Activated CD8-positive, alpha-beta memory T cell treated with anti-CD3 and anti-CD28 coated beads, Interleukin-2, amount 50 U/mL, for 24 hours (primary cell): ENCODE measurements around the gene S100A6.
"Not testable (repeated sequence)": the region's sequence is repeated elsewhere in the genome, so short reads cannot be mapped to it uniquely, and the experiment has no call there.

Experiments
- DNase-seq: peaks from one replicate; pipeline ENCODE4 v3.0.0-alpha.2; 2020; ENCODE audit errors: extremely low read depth

The S100A6 gene

DNA sequence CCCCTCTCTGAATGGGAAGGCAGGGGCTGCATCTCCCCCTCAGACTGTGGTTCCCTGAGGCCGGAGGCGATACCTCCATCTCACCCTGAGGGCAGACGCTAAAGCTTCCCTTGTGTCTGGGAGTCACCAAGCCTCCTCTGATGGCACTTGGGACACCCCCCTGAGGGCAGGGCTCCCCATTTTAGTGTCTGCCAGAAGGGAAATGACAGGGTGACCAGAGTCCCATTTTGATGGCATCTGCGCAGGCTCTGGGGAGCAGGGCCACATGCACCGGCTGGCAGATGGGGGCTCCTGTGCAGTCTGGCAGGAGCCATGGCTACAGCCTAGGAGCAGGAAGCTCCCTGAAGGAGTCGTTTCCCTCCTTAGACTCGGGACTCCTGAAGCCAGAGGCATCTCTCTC, 28.2 kb upstream of the S100A6 start:
- no peak for DNase-seq

DNA sequence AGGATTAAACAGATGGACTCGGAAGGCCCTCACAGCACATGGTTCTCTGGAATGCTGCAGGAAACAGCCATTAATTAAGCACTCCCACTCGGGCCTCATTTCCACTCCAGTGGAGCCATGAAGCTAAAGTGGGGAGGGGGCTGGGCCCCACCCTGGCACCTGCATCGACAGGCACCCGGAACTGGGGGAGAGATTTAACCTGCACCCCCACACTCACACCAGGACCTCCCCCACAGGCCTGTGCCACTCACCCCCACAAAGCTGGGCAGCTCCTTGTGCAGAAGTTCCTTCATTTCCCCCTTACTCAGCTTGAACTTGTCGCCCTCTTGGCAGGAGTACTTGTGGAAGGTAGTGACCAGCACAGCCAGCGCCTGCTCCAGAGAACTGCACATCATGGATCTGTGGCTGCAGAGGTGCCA, 27.7 kb upstream of the S100A6 start:
- no peak for DNase-seq

DNA sequence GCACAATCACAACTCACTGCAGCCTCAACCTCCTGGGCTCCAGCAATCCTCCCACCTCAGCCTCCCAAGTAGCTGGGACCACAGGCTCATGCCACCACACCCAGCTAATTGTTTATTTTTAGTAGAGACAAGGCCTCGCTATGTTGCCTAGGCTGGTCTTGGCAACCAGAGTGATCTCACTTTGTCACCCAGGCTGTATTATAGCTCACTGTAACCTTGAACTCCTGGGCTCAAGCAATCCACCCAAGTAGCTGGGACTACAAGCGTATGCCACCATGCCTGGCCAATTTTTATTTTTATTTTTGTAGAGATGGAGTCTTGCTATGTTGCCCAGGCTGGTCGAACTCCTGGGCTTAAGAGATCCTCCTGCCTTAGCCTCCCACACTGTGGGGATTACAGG, 26.2 kb upstream of the S100A6 start:
- not testable (repeated sequence) for DNase-seq

DNA sequence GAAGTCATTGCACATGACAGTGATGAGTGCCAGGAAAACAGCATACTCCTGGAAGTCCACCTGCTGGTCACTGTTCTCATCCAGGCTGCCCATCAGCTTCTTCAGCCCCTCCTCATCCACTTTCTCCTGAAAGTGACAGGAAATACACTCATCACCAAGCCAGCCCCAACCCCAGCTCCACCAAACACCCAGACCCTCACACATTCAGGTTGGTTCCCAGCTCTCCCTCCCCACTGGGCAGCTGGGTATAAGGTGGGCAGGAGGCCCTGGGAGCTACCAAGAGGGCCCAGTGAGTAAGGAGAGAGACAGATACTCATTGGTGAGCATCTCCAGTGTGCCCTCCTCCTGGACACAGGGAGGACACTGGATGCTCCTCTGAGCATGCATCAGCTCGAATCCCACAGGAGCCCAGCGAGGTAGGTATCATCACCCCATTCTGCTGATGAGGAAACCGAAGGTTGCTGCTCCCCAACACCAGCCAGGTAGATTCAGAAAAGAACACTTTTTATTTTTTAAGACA, 25.7 kb upstream of the S100A6 start:
- DNase-seq = no peak

DNA sequence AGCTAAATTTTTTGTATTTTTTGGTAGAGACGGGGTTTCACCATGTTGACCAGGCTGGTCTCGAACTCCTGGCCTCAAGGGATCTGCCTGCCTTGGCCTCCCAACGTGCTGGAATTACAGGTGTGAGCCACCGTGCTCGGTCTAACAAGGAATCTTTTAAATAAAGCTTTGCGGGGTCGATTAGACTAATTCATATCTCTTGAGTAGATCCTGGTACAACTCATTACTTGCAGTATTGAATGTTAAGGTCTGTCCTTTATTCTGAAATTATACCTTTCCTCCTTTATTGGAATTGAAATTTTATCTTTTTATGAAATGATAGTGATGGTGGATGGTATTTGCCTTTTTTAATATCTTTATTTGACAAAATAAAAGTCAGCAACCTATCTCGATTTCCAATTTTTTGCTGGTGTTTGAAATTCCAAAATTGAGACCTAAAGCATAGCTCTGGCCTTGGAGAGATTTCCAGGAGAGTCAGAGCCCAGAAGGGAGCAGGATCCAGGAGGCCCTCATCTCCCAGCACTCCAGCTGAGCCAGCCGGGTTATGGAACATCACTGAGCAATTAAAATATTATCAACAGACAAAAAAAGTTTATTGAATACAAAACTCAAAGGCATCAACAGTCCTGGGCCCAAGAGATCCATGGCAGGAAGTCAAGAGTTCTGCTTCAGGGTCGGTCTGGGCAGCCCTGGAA, 25.1 kb upstream of the S100A6 start:
- no peak for DNase-seq

DNA sequence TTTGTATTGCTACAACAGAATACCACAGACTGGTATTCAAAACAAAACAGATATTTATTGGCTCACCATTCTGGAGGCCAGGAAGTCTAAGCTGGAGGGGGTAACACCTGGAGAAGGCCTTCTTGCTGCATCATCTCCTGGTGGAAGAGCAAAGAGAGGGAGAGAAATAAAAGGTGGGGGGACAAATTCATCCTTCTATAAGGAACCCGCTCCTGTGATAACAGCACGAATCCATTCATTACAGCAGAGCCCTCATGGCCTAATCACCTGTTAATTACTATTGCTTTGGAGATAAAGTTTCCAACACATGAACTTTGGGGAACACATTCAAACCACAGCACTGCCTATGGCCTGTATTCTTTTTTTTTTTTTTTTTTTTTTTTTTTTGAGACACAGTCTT, 24.4 kb upstream of the S100A6 start:
- DNase-seq = no peak

DNA sequence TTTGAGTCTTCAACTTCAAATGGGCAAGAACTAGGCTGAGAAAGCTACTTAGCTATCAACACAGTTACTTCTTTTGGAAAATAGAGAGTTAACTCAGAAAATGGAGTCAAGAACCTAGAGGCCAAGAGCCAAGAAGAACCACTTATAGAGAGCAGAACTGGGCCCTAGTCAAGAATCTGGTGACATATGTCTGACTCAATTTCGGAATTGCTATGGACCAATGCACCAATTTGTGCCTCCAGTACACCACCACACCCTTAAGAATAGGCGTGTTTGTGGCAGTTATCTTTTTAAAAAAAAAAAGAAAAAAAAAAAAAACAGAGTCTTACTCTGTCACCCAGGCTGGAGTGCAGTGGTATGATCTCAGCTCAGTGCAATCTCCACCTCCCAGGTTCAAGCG, 22.1 kb upstream of the S100A6 start:
- DNase-seq = no peak

DNA sequence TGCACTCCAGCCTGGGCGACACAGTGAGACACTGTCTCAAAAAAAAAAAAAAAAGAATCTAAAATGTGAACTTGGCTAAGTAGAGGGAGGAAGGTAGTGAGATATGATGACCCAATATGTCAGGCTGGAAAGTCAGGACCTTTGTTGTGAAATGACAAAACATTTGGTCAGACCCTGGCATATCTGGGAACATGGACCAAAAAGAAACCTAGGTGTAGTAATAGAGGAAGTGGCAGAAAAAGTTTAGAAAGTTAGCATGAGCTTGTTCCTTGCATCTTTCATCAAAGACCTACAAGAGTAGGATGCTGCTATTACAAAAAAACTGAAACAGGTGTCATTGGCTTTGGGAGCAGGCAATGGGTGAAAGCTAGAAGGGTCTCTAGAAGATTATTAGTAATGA, 20.6 kb upstream of the S100A6 start:
- DNase-seq = no peak

DNA sequence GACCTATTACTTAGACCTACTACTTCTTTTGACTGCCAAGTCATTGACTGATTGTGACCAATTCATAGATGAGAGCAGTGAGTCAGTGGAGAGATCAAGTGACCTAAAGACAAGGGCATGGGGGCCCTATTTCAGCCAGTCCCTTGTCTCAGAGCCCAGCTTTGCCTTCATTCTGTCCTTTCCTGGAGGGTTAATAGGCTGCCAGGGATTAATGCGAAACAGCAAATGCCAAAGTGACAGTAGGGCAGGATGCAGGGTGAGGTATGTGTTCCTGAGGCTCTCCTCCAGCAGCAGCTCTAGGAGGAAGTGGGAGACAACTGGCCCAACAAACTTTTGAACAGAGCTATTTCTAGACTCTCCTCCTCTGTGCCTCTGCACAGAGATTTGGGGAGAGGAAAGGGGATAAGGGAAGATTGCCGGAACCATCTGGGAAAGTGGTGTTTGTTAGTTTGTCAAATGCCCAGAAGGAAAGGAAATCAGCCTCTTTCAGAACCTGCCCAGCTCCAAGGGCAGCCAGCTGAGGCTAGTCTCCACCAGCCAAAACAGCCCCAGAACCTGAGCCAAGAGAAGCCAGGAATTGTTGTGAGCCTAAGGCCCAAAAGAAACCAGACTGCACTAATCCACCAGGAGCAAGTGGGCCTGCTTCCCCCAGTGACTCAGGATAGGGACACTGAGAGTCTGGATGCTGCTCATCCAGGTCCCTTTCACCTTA, 18.2 kb upstream of the S100A6 start:
- no peak for DNase-seq

DNA sequence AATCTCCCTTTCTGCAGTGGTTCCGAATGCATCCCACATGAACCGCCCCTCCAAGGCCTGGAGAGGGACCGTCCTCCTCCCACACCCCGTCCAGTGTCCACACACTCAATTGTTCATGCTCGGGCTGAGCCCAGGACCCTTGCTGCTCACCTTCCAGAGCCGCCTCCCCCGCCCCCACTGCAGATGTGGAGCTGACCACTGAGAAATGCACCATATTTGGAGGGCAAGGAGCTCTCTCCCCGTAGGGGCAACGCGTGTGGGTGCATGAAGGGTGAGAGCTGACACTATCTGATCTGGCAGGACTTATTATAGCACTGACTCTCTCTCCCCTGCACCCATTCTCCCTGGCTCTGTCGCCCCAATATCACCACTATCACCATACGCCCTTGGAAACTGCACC, 17.3 kb upstream of the S100A6 start:
- no peak for DNase-seq

DNA sequence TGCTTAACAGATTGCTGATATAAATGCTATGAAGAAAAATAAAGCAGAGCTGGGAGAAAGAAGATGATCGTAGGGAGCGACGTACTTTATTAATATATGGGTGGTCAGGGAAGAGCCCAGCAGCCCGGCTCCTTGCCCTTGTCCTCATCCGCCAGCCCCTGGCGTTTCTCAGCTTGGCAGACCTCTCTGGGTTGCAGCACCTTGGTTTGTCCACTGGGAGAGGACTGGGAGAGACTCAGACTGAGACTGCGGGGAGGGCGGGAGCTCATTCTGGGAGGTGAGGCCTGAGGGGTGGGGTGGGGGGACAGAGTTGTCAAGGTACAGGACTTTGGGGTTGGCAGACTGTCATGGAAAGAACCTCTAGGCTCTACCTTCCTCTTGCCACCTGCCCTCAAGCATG, 16.5 kb upstream of the S100A6 start:
- no peak for DNase-seq

DNA sequence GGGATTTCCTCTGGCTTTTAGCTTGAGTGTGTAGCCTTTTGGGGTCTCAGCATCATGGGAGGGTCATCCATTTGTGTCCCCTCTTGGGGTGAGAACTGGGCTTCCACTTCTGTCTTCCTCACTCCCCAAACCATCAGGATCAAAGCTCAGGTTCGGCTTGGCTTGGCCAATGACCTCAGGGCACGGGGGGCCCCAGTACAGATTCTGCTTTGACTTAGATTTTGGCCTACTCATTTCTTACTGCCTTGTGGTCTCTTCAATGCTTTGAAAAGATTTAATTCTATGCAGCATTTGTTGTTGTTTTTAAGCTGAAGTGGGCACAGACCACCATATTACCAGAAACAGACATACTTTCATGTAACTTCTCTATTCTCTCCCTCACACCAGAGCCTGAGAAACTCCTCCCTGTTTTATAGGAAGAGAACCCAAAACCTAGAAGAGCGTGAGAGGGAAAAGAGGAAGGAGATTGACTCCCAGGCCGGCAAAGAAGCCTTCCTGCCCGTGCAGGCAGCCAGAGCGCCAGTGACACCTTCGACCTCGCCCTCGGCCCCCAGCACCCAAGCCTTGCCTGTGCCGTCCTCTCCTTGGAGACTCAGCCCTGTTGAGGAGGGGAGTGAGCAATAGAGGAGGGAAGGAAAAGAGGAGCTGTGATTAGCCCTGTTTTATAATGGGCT, 15.2 kb upstream of the S100A6 start:
- no peak for DNase-seq

DNA sequence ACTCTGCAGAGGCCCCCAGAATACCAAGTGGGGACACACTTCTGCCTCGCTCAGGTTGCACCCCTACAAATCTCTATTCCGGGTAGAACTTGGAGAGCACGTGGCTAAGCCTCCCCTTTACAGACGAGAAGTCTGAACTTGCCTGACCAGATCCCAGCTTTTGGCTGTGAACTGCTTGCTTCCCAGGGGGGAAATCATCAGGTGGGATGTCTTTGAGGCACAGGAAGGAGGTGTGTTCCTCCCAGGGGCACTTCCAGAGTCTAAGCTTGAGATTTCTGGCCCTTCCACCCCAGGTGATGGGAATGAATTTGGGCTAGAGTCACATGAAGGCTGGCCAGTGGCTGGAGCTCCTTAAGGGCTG, 14.6 kb upstream of the S100A6 start:
- no peak for DNase-seq

DNA sequence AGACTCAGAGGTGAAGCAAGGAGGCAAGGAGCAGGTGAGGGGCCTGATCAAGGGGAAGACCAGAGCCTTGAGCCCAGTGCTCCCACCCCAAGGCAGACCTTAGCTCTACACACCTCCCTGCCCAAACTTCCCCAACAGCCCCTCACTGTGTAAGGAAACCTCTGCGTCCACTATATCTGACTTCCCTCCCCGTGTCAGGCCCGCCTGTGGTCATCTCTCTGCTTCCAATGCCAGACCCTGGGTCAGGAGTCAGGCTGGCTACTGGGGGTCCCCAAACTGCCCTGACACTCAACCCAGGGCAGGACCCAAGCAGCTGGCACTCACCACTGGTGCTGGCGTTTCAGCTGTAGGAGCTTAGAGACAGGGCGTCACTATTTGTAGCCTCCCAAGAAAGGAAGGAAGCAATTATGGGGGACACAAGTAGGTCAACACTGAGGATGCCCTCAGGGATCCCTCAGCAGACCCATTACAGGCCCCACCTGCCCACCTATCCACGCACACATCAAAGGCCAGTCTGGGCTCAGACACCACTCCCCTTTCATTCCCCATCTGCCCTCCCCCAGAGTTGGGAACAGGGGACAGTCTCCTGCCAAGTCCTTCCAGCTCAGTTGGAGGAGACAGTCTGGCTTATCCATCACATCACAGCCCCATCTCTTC, 14.1 kb upstream of the S100A6 start:
- no peak for DNase-seq

DNA sequence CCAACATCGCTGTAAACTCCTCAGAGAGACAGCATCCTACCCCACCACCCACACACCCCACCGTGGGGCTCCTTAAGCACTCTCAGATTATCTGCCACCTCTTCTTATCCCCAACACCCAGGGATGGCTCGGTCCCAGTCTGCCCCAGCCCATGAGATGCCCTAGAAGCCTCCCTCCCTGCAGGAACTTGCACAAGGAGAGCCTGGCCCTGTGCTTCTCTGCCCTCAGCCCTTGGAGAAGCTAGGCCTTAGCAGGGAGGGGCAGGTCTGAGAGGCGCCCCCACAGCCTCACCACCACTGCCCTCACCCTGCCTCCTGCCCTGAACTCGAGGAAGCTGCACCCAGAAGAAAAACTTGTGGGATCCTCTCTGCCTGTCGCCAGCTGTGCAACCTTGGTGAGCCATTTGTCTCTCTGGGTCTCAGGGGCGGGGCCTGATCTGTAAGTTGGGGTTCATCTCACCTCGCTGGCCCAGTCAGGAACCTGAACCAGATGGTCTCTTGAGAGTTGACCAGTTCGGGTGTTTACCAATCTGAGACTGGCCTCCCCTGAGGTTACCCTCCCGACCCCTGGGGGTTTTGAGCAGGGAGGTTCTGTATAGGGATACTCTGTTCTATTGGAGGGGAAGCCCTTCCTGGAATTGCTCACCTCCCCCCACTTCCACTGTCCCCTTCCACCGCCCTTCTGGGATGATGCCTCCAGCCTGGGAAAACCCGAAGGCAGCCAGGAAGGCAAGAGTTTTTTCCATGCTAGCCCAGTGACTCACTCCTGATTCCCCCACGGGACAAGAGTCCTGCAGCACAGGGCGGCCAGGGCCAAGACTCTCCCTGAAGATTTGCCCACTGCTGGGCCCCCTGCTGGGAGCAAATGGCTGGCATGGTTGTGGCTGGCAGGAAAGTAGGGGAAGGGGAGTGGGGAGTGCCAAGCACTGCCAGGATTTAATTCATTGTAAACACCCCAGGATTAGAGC, 13.2 kb upstream of the S100A6 start, which contains the start of gene S100A3:
Gene S100A3, minus strand, starts transcription at position 537 of the 967 bp plus-strand sequence. CDS start 773 bp downstream, outside the sequence.
- no peak for DNase-seq

DNA sequence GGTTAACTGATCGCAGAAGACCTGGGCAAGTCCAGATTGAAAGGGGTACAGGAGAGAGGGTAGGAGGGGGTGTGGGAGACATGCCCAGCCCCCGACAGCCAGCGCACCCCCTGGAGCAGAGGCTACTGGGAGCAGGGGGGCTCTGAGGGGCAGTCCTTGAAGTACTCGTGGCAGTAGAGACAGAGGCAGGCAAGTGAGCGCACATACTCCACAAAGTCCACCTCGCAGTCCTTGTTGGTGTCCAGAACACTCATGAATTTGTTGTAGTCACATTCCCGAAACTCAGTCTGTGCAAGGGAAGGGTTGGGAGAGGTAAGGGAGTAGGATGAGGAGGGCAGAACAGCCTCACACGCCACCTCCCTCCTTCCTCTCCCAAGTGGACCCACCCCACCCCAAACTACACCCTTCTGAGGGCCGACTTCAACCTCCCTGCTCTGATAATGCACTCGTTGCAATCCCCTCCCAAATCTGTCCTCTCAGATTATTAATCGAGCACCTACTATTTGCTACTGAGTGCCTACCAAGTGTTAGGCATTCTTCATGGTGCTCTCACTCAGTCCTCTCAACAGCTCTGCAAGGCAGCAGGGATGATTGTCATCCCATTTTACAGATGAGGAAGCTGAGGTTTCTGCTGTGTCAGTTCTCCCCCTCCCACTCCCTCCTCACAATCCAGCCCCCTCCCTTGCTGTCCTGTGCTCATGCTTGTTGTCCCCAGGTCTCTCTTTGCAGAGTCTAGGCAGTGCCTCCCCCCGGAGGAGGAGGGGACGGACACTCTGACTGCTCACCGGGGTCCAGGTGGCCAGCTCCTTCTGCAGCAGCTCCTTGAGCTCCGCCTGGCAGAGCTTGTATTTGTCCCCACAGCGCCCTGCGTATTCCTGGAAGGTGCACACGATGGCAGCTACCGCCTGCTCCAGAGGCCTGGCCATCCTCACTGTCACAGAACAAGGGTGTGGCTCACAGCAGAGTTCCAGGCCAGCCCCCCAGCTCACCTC, 12.1 kb upstream of the S100A6 start:
- no peak for DNase-seq

DNA sequence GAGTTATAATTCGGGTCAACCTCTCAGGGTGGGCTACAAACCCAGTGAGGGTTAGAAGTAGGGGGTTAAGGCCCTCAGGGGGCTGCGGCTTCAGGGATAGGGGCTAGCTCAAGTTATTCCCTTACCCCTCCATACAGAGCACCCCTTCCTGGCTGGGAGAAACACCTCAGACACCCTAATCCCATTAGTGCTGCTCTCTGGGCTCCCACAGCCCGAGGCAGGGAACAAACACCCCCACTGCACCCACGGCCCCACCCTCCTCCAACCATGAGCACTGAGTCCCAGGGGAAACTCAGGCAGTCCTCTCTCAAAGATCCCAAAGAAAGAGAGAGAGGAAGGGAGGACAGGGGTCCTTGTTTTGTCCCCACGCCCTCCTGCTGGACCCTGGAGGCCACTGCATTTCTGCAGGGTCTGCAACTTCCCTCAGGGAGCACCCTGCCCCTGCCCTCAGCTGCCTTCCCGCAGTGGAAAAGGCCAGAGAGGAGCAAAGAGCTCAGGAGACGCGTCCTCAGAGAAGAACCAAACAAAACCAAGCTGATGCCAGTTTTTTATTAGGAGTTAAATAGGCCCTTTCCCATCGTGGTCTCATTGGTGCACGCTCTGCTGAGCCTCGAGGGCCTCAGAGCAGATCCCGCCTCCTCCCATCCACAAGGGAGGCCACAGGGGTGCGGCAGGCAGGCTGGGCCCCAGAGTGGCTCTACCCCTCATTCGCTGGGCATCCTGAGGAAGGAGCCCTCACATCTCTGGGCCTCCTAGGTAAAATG, 11.2 kb upstream of the S100A6 start:
- no peak for DNase-seq

DNA sequence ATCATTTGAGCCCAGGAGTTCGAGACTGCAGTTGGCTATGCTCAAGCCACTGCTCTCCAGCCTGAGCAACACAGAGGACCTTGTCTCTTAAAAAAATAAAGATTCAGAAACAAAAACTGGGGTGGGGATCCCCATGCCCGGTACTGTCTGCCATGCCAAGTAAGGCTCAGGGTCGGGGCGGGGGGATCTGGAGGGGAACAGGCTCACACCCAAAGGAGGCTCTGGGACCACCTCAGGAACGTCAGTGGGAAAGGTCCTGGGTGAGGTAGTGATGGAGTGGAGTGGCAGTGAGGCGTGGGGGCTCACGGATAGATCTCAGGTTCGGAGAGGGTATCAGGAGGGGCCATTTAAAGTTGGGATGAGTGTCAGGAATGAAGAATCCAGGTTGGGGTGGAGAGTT, 10.6 kb upstream of the S100A6 start:
- no peak for DNase-seq
